ENCODE measurements around the gene CNGA3.

CNGA3 gene

GRCh38 chr2:98374286-98374685, 28.0 kb downstream of the CNGA3 start:
- Histone ChIP-seq H3K4me3 (no peak overlapping the region), H3K27ac (no peak overlapping the region)

GRCh38 chr2:98374958-98375570, 28.8 kb downstream of the CNGA3 start:
- H3K4me3 ChIP-seq, result no peak overlapping the region

DNA sequence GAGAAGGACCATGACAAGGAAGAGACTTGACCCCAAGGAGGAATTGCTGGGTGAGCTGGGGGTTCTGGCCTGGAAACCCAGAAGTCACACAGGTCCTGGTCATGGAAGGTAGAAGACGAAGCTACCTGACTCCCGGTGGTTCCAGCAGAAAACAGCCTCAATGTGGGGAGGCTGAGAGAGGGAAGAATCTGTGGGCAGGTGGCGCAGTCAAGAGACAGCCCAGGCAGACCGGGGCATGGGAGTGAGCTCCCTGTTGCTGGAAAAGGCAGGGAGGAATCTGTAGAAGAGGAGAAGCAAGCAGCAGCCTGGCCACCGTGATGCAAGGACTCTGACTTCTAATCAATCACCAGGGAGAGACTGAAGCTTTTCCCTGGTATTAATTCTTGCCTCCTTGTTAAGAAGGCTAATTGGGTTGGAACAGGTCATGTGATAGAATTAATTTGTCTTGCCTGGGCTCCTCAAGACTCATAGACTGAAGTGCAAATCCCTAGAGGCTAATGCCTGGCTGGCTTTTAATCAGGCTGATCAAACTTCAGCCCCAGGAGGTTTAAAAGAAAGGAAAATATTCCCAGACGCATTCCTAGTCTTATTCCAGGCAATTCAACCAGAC, 30.1 kb downstream of the CNGA3 start:
- no peak overlapping the region for H3K27ac ChIP-seq

More at GRCh38 chr2:98374958-98375570, 28.8 kb downstream of the CNGA3 start:
- no peak overlapping the region for H3K27ac ChIP-seq

DNA sequence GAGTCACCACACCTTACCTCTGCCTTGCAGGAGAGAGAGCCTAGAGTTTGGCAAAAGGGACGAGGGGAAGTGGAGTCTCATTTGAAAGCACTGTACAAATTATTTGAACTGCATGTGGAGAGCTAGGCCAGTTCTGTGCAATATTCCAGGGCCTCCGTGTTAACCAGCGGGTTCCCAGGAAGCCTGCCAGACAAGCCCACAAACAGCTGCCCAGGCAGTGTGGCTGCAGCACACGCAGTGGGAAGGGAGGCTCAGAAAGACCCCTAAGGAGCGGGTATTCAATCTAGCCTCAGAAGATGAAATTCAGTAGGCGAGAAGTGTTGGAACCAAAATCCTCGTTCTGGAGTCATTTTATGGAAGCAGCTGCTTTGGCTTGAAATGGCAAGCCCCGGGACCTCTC, 30.7 kb downstream of the CNGA3 start:
- H3K4me3 ChIP-seq, result no peak overlapping the region
- no peak overlapping the region for H3K27ac ChIP-seq

More for the DNA sequence above, 30.1 kb downstream of the CNGA3 start:
- H3K4me3 ChIP-seq, result no peak overlapping the region

DNA sequence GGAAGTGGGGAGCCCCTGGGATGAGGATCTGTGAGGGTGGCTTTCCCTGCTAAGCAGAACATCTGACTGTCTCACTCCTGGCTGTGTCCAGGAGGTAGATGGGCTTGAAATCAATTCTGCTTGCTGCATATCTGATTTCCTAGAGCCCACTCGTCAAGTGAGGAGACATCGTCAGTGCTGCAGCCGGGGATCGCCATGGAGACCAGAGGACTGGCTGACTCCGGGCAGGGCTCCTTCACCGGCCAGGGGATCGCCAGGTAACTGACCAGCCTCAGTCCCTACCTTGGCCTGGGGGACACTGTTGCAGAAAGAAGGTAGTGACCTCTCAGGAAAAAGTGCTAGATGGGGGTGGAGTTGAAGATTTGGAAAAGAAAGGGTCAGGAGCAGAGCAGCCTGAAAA, 31.3 kb downstream of the CNGA3 start:
- no peak overlapping the region for H3K27ac ChIP-seq
- H3K4me3 ChIP-seq, result no peak overlapping the region

GRCh38 chr2:98378196-98378595, 31.9 kb downstream of the CNGA3 start:
- Histone ChIP-seq H3K4me3 (no peak overlapping the region), H3K27ac (no peak overlapping the region)

DNA sequence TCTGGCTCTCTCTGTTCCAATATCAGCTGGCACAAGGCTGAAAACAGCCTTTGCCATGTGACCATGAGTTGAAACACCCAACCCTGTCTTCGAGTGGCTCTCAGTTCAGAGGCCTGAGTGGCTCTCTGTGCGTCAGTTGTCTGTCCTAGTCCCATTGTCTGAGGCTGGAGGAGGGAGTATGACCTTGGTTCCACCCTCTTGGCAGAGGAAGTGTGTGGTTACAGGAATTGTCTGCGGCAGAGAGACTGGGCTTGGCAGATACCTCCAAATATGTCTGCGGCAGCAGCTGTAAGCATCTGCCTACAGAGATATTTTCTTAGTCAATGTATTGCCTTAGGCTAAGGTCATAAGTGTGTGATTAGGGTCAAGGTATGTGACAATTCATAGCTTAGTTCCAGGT, 32.6 kb downstream of the CNGA3 start:
- peak overlapping the region in 1 of 21 experiments; percentile 23 for H3K27ac ChIP-seq
- H3K4me3 ChIP-seq, result no peak overlapping the region

DNA sequence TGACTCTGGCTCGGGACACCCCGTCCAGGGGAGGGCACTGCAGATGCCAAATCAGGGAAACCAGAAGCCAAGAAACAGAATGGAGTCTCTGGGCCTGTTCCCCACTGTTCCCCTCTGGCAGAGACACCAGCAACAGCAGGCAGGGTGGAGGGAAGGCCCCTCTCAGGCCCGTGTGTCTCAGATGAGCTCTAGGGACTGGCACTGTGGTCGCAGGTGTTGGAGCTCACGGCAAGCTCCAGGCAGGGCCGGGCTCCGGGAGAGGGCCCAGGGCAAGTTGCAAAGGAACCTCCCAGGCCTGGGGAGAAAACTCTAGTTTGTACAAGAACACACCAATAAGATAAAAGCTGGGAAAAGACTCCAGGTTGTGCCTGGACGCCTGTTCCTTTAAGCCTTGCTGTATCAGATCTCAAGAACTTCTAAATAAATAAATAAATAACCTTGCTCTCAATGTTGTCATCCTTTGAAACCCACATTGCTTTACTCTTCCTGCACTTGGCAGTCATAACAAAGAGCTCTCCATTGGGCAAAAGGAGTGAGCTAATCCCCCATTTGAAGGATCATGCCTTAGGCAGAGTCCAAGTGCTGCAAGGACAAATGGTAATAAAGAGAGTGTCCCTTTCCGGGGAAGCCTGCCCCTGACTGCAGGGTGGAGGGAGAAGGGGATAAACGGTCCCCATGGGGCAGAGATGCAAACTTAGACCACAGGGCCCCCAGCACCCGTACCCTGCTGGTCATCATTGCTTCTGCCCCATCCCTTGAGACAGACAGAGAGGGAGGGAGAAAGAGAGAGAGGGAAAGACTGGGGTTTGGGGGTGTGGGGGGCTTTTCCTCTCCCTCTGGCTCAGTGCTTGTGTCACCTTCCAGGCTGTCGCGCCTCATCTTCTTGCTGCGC, 33.3 kb downstream of the CNGA3 start:
- Histone ChIP-seq H3K27ac (peak overlapping the region in 1 of 21 experiments; percentile 23), H3K4me3 (no peak overlapping the region)

GRCh38 chr2:98380203-98380535, 33.9 kb downstream of the CNGA3 start:
- H3K27ac ChIP-seq, result no peak overlapping the region

DNA sequence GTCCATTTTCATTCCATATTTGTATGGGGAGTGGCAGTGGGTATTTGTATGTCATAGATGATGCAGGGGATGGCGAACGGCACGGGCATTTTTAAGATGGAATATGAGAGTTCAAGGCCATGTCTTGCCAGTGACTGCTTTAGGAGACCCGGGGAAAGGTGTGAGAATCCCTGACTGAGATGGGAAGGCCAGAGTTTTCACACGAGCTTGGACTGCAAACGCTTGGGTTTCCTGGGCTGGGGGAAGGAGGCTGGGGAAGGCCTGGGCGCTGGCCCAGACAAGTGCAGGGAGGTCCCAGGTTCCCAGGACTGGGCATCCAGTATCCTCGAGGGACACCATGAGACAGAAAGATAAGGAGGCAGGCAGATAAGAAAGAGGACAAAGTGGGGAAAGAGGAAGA, 35.2 kb downstream of the CNGA3 start:
- Histone ChIP-seq H3K4me3 (no peak overlapping the region), H3K27ac (no peak overlapping the region)

More at GRCh38 chr2:98380203-98380535, 33.9 kb downstream of the CNGA3 start:
- H3K4me3 ChIP-seq, result no peak overlapping the region

- Histone ChIP-seq H3K4me3 (no peak overlapping the region), H3K27ac (no peak overlapping the region)
Observed at GRCh38 chr2:98382086-98382485, 35.8 kb downstream of the CNGA3 start.

DNA sequence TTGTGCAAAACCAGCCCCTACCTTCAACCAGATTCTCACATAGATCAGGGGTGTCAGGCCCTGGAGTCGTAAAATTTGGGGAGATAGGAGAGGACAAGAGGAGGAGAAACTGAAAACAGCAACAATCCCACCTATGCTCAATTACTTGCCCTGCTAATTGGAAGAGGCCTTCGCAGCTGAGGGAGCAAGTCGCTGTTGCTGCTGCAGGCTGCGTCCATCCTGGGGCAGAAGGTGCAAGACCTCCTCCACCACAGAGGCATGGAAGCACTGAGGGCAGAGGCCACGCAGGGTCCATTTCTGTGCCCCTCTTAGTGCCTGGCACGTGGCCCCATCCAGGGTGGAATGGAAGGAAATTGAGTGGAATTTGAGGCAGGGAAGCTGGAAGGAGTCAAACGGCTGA, 36.5 kb downstream of the CNGA3 start:
- H3K27ac ChIP-seq, result no peak overlapping the region
- H3K4me3 ChIP-seq, result no peak overlapping the region

DNA sequence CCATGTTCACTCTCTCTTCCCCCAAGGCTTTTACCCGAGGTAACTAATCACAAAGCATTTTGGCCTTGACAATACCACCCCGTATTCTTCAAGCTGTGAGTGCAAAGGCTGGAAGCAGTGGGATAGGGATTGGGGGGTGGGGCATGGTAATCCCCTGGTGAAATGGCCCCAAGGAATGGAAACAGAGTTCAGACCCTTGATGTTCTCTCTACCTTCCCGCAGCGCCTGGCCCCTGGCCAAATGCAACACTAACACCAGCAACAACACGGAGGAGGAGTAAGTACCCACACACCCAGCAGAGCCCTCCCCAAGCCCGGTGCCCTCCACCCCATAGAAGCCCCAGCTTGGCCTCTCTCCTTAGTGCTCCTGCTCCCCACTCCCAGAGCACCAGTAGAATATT, 36.9 kb downstream of the CNGA3 start:
- no peak overlapping the region for H3K27ac ChIP-seq
- no peak overlapping the region for H3K4me3 ChIP-seq

DNA sequence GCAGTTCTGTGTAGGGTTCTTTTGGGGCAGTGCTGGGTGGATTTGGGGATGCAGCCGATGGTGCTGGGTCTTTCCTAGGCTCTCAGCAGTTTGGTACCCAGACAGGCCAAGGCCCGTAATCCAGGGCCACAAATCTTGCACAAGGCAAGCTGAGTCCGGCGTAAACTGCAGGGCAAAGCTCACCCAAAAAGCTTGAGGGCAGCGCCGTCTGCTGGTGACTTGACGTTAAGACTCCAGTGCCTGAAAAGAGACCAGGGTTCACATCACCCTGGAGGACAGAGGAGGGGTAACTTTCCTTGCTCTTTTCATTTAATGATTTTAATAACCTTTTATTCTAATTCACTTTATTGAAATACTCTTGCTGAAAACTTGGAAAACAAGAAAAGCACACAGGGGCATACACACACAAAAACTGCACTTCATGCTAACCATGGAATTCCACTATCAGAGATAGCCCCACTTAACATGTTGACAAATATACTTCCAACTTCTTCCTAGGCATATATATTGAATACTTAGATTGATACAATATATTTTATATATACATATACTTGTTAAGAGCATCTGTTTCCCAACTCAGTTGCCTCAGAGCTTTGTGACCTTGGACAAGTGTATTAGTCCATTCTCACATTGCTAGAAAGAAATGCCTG, 38.9 kb downstream of the CNGA3 start:
- Histone ChIP-seq H3K4me3 (no peak overlapping the region), H3K27ac (no peak overlapping the region)

DNA sequence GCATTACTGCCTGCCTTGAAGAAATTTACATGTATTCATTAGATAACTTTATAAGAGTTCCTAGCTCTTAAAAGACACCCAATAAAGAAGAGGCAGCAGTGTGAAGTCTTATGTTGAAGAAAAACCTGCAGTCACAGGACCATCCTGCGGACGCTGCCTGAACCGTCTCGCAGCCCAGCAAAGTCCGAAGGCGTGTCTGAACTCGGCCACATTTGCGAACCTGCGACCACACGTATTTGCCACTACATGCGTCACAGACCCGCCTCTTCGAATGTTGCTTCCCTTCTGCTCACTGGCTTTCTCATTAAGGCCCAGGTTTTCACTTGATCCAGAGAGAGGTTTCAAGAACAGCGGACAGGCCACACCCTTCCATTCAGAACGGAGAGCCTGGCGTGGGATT, 41.2 kb downstream of the CNGA3 start:
- no peak overlapping the region for H3K27ac ChIP-seq
- H3K4me3 ChIP-seq, result no peak overlapping the region

GRCh38 chr2:98388081-98388480, 41.8 kb downstream of the CNGA3 start:
- Histone ChIP-seq H3K4me3 (no peak overlapping the region), H3K27ac (no peak overlapping the region)

DNA sequence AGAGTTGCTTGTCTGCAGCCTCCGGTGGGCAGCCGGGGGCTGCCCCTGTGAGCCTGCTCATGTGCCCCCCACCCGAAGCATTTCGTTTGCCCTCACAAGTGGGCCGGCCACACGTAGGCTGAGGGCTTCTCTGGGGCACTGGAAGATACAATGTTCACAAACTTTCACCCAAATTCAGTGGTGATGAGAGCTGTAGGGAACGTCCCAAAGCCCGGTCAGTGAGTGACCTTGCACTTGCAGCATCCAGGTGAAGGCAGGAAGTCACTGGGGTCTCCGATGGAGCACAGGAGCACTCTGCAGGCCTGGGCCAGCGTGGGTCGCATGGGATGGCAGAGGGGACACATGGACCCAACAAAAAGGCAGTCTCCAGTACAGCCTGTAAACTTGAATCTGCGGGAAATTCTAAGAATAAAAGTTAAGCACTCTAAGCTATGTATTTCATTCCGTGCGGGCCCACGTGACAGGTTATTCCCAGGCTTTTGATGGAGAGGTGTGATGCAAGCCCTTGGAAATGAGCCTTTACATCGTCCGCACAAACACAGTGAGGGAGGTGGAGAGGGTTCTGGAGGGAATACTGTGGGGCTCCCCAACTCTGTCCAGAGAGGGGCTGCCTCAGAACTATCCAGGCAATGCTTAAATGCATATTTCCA, 42.5 kb downstream of the CNGA3 start:
- Histone ChIP-seq H3K4me3 (no peak overlapping the region), H3K27ac (no peak overlapping the region)

- H3K27ac ChIP-seq, result no peak overlapping the region
- H3K4me3 ChIP-seq, result no peak overlapping the region
Observed at GRCh38 chr2:98389251-98389605, 43.0 kb downstream of the CNGA3 start.

GRCh38 chr2:98390571-98391476, 44.6 kb downstream of the CNGA3 start:
- Histone ChIP-seq H3K27ac (no peak overlapping the region), H3K4me3 (no peak overlapping the region)
